HG03108 (cell line): ENCODE measurements around the gene MOXD1.

ENCODE experiments used
- ATAC-seq: cut with Tn5 transposase; IDR thresholded peaks from one replicate; pipeline ENCODE4 v1.9.1; 2021; ENCODE audit warnings: moderate library complexity; ENCODE audit not compliant: unreplicated experiment

MOXD1 gene

GRCh38 chr6:132246632-132247270, 154.5 kb downstream of the MOXD1 start:
- ATAC-seq: no peak

DNA sequence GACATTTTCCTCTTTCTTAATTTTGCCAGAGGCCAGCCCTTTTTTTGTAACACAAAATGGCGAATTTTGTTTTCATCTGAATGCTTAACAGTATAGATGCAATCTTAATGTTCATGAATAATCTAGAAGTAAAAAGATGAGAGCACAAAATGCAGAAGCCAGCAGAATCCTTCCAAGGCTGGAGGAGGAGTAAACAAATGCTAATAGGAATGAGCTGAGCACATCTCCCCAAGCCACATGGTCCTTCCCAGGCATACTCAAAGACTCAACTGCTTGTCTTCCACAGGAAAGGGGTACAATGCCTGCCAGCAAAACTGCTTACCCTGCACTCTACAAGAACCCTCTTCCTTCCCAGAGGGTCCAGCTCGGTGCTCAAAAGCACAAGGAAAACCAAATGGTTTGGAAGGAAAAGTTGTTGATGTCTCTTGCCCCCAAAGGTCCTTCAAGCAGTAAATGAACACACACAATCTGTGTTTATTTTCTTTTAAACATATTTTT, 155.1 kb downstream of the MOXD1 start:
- no peak for ATAC-seq
